HG02610 (cell line): ENCODE results near the gene CHST11.
A peak's percentile ranks its signal among the peaks of the same experiment; 100 is the strongest.

Source experiments
- ATAC-seq: cut with Tn5 transposase; IDR thresholded peaks from one replicate; pipeline ENCODE4 v1.9.1; 2021; ENCODE audit warnings: mild to moderate bottlenecking, moderate library complexity; ENCODE audit not compliant: unreplicated experiment

The CHST11 gene

DNA sequence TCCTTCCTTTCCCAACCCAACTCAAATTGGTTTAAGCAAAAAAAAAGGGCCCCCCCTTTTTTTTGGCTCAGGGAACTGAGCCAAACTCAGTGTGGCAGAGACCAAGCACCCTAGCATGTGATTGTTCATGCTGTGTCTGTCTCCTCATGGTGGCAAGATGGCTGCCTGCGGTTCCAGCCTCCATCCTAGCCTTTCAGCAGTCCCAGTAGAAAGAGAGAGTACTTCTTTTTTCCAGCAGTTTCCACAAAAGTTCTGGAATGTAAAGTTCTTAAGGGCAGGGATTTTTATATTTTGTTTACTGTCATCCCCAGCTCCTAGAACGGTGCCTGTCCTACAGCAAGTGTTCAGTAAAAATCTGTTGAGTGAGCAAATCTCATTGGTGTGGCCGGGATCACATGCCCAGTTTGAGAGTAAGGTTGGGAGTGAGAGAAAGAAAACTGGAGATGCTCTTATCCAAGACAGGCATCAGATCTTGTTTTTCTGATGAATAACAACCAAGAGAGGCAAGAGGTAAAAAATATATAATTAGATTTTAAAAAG is 22.4 kb downstream of the CHST11 start:
- ATAC-seq, result no peak

DNA sequence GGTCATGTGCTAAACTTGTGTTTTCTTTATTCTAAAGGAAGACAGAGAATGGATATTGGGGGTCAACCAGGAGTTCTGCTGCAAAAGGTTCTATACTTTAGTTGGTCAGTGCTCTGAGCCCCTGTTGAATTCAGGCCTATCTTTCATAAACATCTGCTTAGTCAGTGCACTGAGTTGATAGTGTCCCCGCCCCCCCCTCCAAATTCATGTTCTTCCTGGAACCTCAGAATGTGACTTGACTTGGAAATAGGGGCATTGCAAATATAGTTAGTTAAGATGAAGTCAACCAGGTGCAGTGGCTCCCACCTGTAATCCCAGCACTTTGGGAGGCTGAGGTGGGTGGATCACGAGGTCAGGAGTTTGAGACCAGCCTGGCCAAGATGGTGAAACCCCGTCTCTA is 23.3 kb downstream of the CHST11 start:
- ATAC-seq, result no peak

DNA sequence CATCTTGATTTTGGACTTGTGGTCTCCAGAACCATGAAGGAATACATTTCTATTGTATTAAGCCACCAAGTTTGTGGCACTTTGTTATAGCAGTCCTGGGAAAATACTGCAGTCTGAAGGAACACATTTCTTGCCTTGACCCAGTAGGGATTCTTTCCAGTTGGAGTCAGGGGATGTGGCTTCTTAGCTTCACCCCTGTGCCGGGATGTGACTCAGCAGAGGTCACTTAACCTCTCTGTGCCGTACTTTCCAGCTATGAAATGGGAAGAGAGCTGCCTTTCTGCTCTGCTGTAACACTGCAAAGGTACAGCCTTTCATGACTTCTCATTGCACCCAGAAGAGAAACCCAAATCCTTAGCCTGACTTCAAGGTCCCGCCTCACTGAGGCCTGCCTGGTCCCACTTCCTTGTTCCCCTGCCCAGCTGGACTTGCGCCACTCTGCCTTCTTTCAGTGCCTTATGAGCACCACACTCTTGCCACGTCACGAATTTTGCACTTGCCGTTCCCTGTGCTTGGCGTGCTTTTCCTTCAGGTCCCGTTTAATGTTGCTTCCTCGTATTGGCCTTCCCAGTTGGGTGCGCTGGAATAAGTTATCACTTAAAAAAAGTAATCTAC is 24.2 kb downstream of the CHST11 start:
- no peak for ATAC-seq

DNA sequence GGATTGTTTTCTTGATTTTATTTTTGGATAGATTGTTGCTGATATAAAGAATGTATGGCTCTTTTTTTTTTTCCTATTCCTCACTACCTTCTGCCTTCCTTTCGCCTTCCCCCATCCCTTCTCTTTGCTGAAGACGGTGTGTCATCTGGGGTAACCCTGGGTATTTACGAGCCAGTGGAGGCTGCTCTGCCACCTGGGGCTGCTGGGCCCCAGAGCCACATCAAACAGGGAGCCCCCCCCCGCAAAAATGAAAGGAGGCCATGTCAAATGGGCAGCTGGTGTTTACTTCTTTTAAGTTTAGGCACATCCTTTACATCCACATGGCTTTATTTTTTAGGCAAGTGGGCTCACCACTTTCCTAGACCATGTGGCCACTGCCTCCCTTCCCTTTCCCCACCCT is 25.4 kb downstream of the CHST11 start:
- no peak for ATAC-seq

DNA sequence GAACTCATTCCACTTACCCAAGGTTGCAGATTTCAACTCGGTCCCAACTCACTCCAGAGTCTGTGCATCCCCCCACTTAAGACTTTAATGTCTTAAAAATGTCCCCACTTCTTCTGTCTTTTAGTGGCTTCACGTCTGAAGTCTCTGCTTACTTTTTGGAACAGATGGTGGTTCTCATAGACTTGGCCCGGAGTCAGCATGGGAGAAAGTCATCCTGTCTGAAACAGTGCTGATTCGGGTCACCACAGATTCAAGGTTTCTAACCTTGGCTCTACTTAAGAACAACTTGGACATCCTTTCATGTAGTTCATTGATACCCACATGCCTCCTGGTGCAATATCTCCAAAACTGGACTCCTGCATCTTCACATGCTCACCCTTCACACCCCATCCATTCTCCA is 26.0 kb downstream of the CHST11 start:
- ATAC-seq, result no peak

DNA sequence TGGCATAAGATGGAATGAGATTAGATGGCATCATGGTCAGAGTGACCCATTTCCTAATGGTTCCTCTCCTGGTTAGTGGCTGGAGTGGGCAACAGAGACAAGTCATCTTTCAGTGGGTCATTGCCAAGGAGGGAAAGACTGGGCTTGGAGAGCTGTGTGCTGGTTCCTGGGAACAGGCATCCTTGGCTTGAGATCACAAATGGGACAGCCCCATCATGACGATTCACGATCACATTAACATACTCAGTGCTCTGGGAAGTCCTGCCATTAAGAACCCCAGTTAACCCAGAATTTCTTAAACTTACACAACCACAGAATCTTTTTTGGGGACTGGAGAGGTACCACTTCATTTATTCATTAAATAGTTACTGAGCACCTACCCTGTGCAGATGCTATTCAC is 27.3 kb downstream of the CHST11 start:
- ATAC-seq, result no peak

DNA sequence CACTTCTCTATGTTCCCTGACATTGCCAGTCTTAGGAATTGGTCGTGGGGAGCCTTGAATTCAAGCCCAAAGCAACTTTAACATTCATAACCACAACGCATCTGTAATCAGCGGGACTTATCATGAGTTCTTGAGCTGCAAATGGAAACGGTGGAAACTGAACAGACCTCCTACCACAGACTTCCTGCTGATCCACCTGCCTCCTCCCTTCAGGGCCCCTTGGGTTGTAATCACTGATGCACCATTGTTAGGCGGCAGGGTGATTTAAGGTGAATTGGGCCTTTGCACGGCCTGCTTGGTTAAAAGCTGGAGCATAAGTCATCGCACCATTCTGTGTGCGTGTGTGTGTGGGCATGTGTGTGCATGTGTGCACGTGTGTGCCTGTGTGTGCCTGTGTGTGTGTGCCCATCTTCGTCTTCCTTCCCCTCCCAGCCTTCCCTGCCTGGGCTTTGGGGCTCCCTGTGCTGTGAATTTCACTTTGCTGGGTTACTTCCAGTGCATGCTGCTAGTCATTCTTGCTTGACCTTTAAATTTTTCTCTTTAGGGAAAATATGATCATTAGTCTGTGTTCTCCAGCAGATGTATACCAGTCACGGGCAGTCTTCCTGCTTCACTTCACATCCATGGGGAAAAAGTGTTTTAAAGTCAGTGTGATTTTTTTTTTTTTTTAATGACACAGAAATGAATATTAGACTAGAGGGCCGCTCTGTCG is 29.1 kb downstream of the CHST11 start:
- ATAC-seq, result peak; percentile 39

DNA sequence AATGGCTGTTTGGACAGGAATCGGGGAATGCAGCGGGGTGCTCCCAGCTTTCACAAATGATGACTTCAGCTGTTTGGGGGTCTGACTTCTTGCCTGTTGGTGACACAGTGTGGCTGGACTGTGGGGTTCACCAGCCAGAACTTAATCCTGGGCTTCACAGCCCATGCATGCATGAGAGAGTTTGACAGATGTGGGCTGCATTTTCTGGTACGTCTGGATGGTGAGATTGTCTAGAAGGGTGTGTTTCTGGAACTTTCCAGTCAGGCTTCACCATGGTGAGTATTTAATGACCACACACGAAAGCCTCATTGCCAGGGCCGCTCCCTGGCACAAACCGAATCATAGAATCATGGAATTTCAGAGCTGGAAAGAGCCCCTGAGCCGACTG is 29.6 kb downstream of the CHST11 start:
- ATAC-seq, result no peak

DNA sequence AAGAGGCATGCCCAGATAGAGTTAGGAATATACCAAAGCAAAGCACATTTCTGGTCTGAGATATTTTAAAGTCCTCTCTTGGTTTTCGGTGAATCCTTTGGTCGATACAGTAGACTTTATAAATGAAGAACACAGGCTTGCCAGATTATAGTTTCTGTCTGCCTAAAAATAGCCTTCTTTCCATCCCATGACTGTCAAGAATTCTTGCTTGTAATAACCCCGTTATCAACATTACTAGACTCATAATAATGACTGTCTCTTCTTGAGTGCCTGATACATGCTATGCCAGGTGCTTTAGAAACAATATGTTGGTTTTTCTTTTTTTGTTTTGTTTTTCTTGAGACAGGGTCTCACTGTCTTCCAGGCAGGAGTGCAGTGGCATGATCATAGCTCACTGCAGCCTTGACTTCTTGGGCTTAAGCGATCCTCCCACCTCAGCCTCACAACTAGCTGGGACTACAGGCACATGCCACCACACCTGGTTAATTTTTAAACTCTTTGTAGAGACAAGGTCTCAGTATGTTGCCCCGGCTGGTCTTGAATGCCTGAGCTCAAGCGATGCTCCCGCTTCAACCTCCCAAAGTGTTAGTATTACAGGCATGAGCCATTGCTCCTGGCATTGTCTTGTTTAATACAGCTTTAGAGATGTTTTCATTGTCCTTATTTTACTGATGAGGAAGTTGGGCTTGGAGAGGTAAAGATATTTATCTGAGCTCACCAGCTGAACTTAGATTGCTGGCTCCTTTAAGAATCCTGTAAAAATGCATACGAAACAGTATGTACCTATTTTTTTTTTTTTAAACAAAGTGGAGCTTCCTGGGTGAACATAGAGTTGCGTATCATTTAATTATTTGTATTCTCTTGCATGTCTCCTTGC is 30.4 kb downstream of the CHST11 start:
- ATAC-seq, result no peak

DNA sequence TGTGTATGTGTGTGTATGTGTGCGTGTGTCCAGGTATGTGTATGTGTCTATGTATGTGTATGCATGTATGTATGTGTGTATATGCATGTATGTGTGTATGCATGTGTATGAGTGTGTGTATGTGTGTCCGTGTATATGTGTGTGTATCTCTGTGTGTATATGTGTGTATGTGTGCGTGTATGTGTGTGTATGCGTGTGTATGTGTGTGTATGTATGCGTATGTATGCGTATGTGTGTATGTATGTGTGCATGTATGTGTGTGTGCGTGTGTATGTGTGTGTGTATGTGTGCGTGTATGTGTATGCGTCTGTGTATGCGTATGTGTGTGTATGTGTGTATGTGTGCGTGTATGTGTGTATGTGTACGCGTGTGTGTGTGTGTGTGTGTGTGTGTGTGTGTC is 31.6 kb downstream of the CHST11 start:
- no peak for ATAC-seq

DNA sequence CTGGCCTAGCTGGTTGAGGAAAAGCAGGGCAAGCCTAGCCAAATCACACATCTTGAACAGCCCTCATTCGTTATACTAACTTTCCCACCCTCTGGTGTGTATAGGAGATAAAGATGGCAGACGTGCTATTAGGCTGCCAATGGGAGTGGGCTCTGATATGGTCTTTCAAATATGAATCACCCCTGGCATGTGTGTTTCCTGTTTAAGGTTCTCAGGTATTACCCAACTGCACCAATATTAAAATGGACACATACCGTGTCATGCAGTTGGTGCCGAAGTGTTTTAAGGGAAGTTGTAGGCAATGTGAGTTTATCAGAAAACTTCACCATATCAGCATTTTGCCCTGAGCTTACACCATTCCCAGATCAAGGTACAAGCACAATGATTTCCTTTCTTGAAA is 33.4 kb downstream of the CHST11 start:
- ATAC-seq, result peak; percentile 28

DNA sequence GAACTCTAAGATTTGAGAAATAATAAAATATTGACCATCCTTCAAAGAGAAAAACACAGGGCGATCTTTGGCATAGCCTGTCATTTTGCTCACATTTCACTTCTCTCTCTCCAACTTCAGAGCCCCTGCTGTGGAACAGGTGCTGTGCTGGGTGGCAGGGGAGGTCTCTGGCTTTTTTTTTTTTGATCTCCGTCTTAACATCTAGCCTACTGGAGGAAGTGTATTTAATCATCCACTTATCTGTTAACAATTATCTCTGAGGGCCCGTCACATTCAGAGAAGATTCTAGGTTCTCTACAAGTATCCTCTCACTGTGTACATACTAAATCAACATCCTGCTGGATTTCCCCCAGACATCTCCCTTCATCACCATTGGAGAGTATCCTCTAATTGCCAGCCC is 34.1 kb downstream of the CHST11 start:
- ATAC-seq, result no peak

DNA sequence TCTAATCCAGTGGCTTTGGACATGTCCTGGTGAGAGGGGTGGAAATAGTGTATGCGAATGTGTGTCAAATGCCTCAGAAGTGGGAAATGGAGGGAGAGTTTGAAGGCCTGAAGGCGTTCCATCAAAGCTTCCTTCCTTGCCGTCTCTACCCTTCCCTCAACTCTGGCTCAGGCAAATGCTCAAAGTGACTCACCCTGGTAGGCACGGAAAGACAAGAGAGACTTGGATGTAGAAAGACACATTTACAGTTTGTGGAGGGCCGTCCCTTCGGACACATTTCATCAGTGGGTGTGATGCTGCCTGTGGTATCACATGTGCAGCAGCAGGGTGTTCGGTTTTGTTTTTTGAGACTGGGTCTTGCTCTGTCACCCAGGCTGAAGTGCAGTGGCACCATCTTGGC is 36.7 kb downstream of the CHST11 start:
- ATAC-seq, result no peak

DNA sequence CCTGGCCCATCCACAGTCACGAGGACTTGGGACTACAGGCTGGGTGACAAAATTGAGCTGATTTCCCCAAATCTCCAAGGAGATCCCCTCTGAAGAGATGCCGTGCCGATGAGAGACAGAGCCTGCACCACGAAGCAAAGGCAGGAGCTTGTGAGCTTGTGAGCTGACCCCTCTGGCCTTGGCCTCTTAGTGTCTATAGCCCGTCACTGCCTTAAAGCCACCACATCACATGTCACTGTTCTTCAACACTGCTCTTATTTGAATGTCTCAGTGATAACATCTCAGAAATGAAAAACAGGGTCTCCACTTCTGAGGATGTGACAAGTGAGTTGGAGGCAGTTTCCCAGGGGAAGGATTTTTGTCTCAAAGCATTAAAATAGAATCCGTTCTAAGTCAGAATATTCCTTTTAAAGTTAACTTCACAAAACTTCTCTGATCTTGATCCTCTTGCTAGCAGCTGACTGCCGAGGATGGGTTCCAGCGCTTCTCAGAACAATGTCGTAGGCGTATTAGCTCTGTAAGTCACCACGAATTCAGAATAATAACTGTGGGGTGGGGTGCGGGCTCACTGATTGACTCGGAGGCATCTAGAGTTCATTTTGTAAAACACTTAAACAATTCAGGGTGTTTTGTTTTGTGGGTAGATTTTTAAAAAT is 37.5 kb downstream of the CHST11 start:
- ATAC-seq, result no peak

DNA sequence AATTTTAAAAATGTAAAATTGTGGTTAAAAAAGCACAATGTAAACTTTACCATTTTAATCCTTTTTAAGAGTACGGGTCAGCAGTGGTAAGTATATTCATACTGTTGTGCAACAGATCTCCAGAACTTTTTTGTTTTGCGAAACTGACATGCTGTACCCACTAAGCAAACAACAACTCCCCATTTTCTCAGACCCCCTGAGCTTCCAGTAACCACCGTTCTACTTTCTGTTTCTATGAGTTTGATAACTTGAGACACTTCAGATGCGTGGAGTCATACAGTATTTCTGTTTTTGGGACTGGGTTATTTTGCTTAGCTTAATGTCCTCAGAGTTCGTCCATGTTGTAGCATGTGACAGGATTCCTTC is 38.0 kb downstream of the CHST11 start:
- peak; percentile 32 for ATAC-seq

DNA sequence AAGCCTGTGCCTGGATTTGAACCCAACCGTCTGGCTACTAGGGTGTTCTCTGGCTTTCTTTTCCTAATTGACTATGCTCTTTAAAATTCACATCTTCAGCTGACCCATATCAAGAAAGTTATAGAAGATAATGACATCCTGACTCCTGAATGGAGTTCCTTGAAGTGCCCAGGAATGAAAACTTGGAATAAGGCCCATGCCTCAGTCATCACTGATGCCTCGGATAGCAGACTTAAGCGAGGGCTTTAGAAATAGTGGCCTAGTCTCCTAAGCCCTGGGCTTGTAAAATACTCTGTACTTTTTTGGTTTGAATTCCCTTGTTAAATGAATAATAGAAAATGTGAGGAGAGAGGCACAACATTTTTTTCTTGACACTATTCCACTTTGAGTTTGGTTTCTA is 39.0 kb downstream of the CHST11 start:
- no peak for ATAC-seq

DNA sequence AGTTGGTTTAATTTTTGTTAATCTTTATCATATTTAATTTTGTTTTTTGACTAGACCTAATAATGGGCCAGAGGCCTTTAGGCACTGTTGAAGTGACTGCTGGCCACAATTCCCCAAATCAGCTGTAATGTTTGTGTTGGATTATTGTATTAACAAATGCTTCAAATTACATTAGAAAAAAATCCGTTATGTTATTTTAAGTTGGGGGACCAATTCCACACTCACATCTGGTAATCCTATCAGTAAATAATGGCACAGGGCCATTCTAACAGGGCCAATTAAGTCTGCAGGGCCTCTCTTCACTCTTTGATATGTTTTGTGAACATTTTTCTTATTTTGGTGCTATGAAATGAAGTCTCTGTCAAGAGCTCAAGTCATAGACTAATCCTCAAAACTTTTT is 39.6 kb downstream of the CHST11 start:
- no peak for ATAC-seq

DNA sequence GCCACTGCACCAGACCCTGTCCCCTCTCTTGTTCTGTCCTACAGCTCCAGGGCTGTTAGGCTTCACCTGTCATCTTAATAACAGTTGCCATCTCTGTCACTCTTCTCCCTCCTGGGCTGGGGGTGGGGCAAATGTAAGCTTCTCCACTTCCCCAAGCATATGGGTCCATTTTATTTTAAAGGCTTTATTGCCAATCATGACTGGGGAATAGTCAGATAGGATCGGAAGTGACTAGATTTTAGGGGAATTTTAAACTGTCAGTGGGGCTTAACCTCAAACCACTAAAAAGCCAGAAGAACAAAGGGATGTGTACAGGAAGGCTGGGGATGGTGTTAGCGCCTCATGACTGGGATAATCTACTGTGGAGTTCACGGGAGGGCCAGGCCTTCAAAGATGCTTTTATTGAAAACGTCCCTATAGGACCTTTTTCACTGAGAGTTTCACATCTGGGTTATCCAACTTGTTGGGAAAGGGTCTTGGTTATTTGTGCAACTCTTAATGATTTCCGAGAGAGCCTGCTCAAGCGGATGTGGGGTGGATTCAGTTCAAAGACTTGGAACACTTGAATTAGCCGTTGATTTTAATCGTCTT is 41.6 kb downstream of the CHST11 start:
- peak; percentile 43 for ATAC-seq

DNA sequence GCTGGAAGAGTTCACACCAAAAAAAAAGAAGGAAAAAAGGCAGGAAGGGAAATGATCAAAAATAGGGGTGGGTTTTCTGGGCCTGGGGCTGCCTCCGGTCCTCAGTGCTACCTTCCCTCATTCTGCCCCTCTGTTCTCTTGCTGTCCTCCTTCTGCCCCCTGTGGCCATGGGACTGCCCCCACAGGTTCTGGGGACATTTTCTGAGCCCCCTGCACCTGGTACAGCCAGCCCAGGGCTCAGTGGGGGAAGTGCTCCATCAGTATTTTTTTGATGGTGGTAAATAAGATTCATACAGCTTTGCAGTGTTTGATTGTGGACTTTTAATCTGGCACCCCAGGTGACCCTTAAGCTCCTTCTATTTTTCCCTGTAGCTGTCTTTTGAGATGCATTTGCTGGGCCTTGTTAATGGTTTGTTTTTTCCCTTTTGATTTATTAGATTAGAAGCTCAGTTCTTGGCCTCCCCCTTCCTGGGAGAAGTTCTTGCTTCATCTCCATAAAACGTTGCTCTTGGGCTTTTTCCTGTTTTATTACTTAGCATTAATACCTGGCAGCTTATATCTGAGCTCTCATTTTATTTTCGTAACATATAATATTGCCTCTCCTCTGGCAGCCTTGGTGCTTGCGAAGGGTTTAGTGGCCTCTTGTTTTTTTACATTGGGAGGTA is 43.1 kb downstream of the CHST11 start:
- no peak for ATAC-seq

DNA sequence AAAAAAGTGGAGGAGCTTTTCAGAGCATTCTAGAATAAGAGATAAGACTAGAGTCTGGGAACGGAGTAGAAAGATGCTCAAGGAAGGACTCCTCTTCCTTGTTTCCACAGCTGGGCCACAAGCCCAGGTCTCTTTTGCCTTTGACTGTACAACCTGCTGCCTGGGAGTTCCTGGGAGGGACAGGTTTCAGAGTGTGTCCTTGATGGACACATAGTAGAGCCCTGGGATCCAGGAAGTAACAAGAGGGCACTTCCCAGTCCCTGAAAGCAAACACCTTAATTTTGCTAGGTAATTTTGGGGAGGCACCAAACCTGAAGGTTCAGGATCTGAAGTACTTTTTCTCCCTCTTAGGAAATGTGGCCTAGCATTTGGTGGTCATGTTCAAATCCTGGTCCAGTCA is 44.4 kb downstream of the CHST11 start:
- ATAC-seq, result no peak
